Pulmonary artery endothelial cell (primary cell): ENCODE results near the gene CACNA2D3. TPM values are rescaled to one million over a fixed set of nuclear protein-coding genes. Genes with fewer than 3 reads are reported as not detected.

Source experiments
- DNase-seq: peaks from one replicate; pipeline ENCODE4 v3.0.0-alpha.2; 2011; ENCODE audit warnings: low read depth, low spot score
- total RNA-seq: library from RNA; depleted of rRNA; stranded (reverse); fragments of >200 nt; gene quantifications from 2 replicates; pipeline ENCODE4 v1.2.3, GENCODE V29; 2014

Gene CACNA2D3
- total RNA-seq, 1 donor from 2014 or later: not detected

DNA sequence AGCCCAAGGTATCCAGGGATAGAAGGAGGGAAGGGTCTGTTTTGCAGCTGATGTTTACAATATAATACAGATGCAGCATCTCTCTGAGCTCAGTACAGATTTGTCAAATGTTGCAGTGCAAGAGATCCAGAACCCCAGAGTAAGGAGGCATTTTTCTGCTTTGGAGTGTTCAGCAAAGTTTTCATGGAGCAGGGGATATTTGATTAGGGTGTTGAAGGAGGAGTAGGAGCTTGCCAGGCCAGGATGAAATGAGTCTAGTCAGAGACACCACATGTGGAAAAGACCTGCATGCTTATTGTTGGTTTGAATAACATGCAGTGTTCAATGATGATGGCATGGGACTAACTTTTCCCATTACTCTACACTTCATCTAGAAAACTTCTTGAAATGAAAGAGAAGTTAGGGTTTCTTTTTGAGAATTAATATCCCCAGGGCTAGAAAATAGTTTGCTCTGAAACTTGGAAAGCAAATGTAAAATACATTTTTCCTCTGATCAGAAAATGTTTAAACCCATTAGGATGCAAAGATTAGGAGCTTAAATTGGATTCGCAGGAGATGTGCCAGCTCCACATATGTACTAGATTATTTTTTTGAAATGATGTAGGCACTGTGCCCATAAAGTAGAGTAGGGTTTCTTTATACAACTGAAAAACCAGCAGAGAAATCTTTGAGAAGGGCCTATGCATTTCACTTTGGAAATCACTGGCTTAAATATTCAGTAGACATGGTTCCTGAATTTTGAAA, 243.8 kb downstream of the CACNA2D3 start:
- DNase-seq: no peak

DNA sequence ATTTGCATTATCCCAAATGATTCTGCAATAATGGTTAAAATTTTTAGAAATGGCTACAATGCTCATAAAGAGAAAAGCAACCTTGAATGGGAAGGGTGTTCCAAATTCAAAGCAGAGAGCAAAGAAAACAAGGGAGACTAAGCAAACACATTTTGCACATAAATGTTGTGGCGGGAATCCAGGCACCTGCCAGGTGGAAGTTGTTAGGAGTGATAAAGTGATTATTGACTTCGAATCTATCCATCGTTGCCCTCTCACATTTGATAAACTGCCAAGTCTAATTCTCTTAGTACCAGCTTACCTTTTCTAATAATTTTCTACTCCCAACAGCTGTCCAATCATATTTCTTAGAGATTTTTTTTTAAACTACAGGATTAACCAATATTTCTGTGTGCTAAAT, 244.5 kb downstream of the CACNA2D3 start:
- no peak for DNase-seq

DNA sequence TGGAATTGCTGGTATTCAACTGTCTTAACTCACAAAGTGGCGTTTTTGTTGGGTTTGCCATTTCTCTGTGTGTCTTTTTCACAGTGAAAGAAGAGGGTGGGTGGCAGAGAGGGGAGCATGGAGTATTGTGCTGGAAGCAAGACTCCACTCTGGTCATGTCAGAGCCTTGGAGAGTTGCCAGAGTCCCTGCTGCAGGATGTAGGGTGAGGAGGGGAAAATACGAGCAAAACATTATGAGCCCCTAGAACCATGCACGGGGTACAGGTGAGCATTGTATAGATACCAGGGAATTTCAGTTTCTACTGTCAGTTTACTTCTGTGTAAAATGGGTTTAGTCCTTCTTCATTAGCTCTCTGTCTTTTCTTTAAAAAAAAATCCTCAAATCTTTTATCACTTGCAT, 249.9 kb downstream of the CACNA2D3 start:
- DNase-seq: no peak

DNA sequence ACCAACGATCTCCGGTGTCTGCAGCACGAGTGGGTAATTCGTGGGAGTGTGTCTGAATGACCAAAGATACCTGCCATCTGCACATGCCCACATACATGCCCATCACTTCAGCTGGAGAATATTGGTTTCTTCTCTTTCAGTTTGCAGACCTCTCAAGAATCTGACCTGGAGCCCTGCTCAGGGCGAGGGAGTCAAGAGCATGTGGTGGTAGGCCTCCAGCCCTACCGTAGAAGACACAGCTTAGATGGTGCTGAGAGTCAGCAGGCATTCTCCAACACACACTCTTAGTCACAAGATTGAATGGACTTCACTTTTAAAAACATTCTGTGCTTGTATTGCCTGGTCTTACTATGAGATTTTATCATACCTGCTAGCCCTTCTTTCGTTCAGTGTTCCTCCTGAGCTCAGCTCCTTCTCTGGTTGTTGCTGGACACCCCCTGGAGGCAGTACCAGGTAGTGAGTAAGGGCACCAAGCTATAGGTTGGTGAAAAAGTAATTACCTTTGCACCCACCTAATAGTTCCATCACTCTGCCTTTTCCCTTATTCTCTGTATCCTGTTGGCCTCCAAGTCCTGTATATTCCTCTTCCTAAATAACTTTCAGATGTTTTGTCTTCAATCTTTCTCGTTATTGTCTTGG, 252.0 kb downstream of the CACNA2D3 start:
- no peak for DNase-seq

DNA sequence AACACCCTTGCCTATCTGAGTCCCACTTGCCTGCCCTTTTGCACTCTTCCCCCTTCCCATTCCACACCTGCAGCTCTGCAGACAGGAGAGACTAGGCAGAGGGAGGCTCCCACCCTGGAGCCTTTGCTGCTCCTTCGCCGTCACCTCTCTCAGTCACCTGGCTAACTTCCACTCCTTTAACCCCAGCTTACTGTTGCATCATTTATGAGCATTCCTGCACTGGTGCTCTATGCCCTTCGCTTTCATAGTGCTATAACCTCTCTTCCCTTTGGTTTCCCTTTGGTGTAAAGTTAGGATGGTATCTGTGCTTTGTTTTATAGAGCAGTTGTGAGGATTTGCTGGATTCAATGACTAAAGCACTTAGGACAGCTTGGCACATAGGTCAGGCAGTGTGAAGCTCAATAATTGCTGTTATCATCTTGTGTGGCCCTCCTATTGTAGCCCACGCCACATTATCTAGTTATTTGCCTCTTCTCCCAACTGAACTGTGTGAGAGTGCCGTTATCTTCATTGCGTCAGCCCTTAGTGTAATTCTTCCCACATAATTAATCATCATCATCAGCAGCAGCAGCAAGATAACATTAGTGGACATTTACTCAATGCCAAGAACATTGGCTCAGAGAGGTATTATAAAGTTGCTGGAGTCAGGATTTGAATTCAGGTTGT, 253.9 kb downstream of the CACNA2D3 start:
- DNase-seq: no peak

DNA sequence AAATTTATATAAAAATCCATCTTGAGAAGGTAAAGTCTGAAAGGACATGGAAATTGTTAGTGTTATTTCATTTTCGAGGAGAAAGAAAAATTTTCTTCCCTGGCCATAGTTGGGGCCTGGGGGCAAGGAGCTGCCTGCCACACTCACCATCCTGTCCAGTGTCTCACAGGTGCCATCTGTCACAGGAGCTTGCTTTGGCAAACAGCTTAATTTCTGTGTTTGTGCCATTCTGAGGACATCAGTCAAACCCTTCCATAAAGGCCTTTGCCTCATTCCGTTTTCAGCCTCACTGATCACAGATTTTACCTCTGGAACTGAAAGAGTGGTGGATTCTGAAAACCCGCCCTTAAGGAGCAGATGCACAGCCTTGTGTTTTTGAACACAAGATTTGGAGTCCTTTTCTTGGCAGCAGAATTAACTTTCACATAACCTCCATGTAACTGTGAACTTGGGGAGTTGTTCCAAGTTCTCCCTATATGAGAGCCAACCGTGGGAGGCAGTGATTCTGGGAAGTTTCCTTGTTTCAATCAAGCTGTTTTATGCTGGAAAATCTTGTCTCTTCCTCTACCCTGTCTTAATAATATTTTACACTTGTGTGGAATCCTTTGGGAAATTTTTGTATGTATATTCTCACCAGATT, 254.7 kb downstream of the CACNA2D3 start:
- DNase-seq: no peak

DNA sequence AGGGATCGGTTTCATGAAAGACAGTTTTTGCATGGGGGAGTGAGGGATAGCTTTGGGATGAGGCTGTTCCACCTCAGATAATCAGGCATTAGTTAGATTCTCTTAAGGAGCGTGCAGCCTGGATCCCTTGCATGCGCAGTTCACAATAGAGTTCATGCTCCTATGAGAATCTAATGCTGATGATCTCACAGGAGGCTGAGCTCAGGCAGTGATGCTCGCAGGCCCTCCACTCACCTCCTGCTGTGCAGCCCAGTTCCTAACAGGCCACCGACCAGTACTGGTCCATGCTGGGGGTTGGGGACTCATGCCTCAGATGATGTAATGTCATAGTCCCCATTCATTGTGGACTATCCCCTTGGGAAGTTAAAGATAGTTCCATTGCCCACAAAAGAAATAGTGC, 255.8 kb downstream of the CACNA2D3 start:
- DNase-seq: no peak

DNA sequence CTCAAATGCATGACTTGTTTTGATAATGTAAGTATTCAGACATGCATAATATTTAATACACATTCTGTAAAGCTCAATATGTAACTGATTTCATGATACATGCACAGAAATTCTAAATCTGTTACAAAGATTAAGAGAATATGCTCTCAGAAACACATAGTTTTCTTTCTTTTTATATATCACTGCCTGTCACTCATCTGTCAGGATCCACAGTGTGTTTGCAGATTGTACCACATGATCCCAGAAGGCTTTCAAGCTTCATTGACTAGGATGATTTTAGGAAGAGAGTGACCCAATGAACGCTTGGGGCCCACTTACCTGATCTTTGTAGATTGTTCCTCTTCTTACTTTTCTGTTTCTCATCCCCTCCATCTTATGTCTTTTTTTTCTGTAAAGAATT, 261.9 kb downstream of the CACNA2D3 start:
- DNase-seq: no peak

DNA sequence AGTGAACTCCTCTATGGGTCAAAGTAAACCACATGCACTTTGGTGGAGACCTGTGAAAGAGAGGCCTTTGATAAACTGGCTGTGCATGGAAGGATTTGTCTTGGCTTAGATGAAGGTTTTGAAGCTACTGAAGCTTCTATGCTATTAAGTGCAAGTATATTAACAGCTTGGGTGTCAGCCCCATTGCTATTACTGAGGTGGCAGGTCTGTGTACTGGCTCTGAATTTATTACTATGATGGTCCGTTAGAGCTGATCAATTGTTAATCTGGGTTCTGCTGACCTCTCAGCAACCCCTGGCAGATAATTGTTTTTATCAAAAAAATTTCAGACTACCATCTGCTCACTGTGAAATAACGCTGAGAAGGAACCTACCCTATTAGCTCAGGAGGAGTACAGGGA, 268.2 kb downstream of the CACNA2D3 start:
- DNase-seq: no peak

DNA sequence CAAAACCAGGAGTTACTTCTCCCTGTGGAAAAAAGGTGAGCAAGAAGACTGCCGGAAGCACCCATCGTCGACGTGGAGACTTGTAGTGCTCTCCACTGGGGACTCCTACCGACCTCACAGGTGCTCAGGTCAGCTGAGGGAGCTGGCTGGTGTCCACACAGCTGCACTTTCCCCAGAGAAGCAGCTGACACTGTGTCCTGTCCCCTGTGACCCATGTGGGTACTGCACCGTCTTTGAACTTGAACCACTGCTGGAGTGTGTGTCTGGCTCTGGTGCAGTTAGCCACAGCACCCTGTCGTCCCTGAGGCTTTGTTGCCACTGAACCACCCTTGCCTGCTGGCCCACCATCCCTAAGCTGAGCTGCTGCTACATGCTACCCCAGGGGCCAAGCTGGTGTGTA, 270.8 kb downstream of the CACNA2D3 start:
- DNase-seq: no peak

DNA sequence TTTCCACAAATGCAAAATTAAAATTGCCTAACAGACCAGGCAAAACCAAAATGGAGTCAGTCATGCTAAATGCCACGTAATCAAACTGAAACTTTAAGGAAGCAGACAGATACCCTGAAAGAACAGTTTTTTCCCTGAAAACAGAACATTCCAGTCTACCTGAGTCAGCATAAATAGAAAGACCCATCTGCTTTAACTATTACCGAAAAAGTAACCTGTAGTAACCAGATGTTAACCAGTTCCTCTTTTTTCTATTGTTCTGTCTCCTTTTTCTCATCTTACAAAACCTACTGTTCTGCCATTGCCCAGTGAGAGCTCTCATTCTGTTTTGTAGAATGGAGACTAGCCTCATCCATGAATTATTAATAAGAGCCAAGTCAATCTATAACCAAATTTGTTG, 286.0 kb downstream of the CACNA2D3 start:
- DNase-seq: no peak

DNA sequence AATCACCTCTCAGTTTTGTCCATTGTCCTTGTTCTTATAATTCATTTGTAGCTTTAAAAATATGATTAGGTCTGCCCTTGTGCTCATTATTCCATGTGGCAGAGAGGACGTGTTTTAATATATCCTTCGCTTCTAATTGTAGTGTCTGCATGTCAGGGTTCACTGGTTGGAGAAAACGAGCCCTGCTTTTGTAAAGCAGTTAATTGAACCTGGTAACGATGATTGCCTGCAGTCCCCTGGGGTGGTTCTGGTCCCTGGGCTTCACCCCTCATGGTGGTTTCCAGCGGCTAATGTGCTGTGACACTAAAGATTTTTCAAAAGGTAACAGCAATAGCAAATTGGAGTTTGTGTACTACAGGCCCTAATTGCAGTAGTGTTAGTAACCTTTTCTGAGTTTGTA, 299.6 kb downstream of the CACNA2D3 start:
- DNase-seq: no peak

DNA sequence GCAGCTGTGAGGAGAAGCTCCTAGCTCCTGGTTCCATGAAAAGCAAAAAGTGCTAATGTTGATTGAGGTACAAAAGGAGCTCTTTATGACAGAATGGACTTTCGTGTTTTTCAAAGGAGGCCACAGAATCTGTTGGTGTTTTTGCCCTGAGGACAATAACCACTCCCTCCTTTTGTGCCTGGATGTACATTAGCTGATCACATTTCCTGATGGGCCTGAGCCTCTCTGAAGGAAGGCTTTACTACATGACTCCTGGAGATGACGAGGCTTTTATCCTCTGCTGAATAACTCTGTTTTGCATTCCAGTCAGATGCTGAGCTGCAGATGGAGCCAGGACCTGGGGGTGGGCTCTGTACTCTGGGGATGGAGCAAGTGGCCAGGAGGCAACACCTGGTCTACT, 301.9 kb downstream of the CACNA2D3 start:
- DNase-seq: no peak

DNA sequence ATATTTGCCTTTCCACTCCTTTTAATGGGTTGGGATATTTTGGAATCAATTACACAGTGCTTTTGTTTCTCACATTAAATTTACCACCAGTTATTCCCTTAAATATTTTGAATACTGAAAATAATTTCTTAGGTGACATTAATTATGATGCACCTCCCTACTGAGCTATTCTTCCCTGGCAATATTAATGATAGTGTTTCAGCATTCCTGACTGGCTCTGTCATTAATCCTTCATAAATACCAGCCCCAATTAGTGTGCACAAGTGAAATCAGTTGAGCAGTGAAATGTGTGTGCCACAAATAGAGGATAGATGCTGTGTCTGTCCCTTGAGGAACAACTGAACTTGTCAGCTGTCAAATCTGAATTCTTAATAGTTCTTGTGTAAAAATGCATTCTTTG, 304.0 kb downstream of the CACNA2D3 start:
- DNase-seq: no peak

DNA sequence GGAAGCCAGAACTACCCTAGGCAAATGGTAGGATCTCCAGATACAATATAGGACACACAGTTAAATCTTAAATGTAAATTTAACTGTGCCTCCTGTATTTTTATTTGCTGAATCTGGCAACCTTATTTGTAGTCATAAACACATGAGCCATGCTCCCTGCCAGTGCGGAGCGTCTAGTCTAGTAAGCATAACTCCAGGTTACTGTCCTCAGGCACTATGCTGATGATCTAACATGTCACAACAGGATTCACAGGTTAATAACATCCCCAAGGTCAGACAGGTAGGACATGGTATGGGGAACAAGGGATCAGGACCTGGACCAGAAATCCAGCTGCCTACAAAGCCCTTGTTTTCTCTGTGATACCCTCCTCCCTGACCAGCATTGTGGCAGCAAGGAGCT, 305.1 kb downstream of the CACNA2D3 start:
- DNase-seq: no peak

DNA sequence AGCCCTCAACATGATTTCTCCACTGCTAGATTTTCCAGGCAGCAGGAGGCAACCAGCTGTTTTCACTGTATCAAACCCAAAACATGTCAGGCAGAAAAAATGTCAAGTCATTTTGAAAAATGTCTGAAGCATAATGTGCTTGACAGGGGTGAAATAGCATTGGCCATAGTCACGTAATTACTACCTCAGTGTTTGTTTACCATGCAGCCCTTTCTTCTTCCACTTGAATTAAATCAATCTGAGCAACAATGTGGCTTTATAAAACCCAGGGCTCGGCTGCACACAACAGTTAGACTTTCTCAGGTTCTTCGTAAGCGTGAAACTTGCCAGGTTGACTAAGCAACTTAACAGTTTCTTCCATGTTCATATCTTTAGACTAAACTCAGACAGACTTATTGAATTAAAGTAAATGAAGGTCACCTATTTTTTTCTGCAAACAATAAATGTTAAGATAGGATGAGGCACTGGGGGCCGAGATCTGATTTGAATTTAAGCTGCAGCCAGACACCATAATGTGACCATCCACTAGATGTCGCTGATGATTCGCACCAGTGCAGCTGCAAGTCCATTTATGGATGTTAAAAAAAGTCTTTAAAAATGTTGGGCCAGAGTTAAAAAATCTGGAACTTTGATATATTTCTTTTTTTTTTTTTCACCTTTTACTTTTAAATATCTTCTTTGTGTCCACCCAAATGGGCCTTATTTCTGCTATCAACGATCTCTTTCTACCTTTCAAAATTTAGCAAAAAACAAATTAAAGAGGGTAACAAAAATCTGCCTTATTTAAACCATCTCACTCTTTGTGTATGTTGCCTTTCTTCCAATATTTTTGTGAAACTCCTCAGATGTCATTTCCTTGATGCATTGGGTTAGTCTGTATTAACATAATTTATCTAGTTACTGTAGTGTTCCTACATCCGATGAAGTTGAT, 305.9 kb downstream of the CACNA2D3 start:
- peak; percentile 11 for DNase-seq

DNA sequence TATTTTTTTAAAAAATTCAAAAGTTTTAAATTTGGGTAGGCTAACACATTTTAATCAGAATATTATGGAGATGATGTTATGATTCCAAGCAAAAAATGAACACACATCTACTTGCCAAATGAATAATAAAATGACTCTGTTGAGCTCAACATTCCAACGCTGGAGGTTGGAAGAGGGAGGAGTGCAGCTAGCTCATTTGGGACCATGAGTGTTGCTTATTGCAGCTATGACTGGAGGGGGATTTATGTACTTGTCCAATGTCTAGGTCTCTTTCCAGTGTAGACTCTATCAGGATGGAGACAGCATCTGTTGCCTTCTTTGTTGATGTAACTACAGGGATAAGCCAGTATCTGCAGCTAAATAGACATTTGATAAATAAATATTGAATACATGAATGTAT, 310.6 kb downstream of the CACNA2D3 start:
- DNase-seq: no peak

DNA sequence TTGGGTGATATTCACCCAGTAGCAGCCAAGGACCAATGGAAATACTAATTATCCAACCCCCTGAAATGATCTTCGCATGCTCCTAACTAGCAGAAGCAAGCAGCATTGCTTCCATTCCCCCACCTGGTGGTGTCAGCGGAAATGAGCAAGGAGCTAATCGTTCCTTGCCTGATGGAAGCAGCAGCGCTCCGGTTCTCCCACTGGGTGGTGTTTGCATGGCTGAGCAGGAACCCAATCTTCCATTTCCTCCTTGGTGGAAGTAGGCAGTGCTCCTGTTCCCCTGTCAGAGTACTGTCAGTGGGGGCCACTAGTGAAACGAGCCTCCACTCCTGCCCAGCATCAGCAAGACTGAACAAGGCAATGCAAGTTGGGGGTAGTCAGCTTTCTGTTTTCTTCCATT, 311.5 kb downstream of the CACNA2D3 start:
- no peak for DNase-seq

DNA sequence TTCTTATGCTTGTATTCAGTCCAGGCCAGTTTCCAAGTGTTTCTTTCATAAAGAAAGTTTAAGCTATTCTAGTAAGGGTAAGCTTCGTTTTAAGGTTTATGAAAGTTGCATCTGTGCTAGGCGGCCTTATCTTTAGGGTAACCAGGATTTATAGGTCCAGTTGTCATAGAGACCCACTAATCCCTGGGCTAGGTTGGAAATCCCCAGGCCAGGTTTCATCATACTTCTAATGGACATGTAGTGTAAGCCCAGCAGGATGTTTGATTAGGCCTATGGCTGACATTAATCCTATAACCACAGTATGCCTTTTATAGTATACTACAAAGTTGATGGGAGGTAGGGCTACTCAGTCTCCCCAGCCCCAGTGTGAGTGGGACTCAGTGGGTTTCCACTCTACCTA, 312.4 kb downstream of the CACNA2D3 start:
- DNase-seq: no peak

DNA sequence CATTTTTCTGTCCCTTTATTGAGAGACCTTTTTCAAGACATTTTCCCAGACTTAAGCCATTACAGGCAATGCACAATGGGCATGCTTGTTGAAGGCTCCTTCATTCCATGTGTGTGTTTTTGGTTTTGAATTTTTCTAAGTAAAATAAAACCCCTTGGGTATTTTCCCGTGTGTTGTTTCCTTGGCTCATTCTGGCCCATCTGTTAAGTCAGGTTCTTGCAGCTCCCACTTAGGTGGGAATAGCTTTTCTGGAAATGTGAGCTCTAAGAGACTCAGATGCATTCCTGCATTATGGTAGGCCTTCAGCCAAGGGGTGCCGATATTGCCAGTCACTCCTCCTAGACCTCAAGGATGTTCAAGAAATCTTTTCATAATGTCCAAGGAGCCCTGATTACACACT, 314.9 kb downstream of the CACNA2D3 start:
- no peak for DNase-seq

DNA sequence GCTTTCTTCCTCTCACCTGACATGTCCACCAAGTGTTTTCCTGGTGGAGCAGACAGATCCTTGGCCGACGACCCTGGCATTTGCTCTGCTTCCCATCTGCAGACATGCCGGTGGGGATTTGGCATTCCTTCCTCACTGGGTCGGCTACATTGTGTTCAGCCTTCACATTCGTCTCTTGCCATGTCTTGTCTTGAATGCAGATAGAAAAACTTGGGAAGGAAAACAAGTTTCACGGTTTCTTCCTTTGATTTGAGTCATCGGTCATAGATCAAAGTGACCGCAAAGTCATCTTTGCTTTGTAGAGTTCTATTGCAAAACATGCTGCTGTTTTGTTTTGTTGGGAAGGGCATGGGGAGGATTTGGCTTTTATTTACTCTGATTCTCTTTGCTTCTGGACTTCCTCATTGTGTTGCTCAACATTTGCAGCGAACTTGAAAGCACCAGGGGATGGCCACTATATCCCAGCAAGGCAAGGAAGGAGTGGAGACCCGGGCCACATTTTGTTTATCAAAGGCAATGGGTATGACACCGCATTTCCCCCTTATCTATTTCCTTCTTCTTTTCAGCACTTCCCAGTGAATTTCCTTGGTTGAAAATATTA, 321.3 kb downstream of the CACNA2D3 start:
- no peak for DNase-seq
